Caco-2 (cell line): ENCODE measurements around the gene C1QTNF12. TPM values are rescaled to one million over a fixed set of nuclear protein-coding genes. Genes with fewer than 3 reads are reported as not detected.

ENCODE experiments used
- BruUV-seq: library from RNA; stranded (reverse); fragments of 400-500 nt; replicated peaks from 2 replicates; lab custom pipeline; 2021; lab: Mats Ljungman, UMichigan
- CTCF ChIA-PET: fragments of 300-600 bp; sonication (Branson Sonifier 250); formaldehyde crosslinking; loops from one replicate; lab custom pipeline; 2022; ENCODE audit warnings: antibody characterized with exemption; lab: Charles Lee
- POLR2A ChIA-PET: fragments of 300-600 bp; sonication (Branson Sonifier 250); formaldehyde crosslinking; loops from one replicate; lab custom pipeline; 2022; ENCODE audit warnings: antibody characterized with exemption; lab: Charles Lee
- DNase-seq, 2 experiments: peaks; one replicate each; pipeline versions ENCODE4 v3.0.0 to v3.0.0-alpha.2; 2020 to 2022
- H3K27me3 ChIP-seq: replicated peaks from 2 replicates; pipeline ENCODE4 v1.6.0; 2011; ENCODE audit warnings: low read length; ENCODE audit not compliant: control insufficient read depth, insufficient read depth
- H3K36me3 ChIP-seq: 2 replicates; pipeline ENCODE4 v1.5.1; 2011; ENCODE audit warnings: low read length; ENCODE audit not compliant: control insufficient read depth, insufficient read depth
- H3K4me1 ChIP-seq: fragments of 250-450 bp; sonication (Bioruptor Pico); 2 replicates; pipeline ENCODE4 v1.5.1; 2020; ENCODE audit warnings: mild to moderate bottlenecking
- H3K4me3 ChIP-seq: 2 replicates; pipeline ENCODE4 v1.5.1; 2011; ENCODE audit warnings: low read depth, mild to moderate bottlenecking, control low read depth, low read length
- H3K9me3 ChIP-seq: fragments of 250-450 bp; sonication (Bioruptor Pico); 2 replicates; pipeline ENCODE4 v1.5.1; 2020; ENCODE audit warnings: mild to moderate bottlenecking, moderate library complexity
- H3K27ac Mint-ChIP-seq: one replicate; pipeline ENCODE4 v1.8.0; 2022; ENCODE audit warnings: mixed read lengths; ENCODE audit not compliant: unreplicated experiment
- H3K27me3 Mint-ChIP-seq: one replicate; pipeline ENCODE4 v1.8.0; 2022; ENCODE audit warnings: mixed read lengths; ENCODE audit not compliant: insufficient read depth, unreplicated experiment
- H3K36me3 Mint-ChIP-seq: one replicate; pipeline ENCODE4 v1.8.0; 2022; ENCODE audit warnings: mild to moderate bottlenecking, mixed read lengths; ENCODE audit not compliant: insufficient read depth, unreplicated experiment
- H3K4me1 Mint-ChIP-seq: one replicate; pipeline ENCODE4 v1.8.0; 2022; ENCODE audit warnings: low read depth, mixed read lengths; ENCODE audit not compliant: unreplicated experiment
- H3K4me3 Mint-ChIP-seq: one replicate; pipeline ENCODE4 v1.8.0; 2022; ENCODE audit warnings: mild to moderate bottlenecking, moderate library complexity, mixed read lengths; ENCODE audit not compliant: unreplicated experiment
- H3K9me3 Mint-ChIP-seq: one replicate; pipeline ENCODE4 v1.8.0; 2022; ENCODE audit warnings: mixed read lengths; ENCODE audit not compliant: unreplicated experiment
- intact Hi-C: fragments of 100-400 bp; cut with micrococcal nuclease; formaldehyde crosslinking; loops from one replicate; pipeline ENCODE4 v1.10.0; 2022; ENCODE audit not compliant: unreplicated experiment
- total RNA-seq: library from RNA; stranded (reverse); gene quantifications from 2 replicates; pipeline ENCODE4 v1.2.3, GENCODE V29; 2022
- TF ChIP-seq, protein P1 (sequence below), 2 experiments: fragments of 200-600 bp in 1 of 2; IDR thresholded peaks; 1 replicate in 1 of 2; 2 replicates in 1 of 2; pipeline versions ENCODE4 v1.5.1 to v1.8.0; 2011 to 2022; ENCODE audit warnings: antibody characterized with exemption in 1 of 2, control low read depth in 1 of 2, inconsistent platforms in 1 of 2, low read depth in 1 of 2, low read length in 1 of 2, mild to moderate bottlenecking in 1 of 2, moderate library complexity in 1 of 2; ENCODE audit not compliant: insufficient read depth in 1 of 2, severe bottlenecking in 1 of 2, unreplicated experiment in 1 of 2

C1QTNF12 gene
- total RNA-seq, 1 experiment from 2014 or later: 3.7 TPM

DNA sequence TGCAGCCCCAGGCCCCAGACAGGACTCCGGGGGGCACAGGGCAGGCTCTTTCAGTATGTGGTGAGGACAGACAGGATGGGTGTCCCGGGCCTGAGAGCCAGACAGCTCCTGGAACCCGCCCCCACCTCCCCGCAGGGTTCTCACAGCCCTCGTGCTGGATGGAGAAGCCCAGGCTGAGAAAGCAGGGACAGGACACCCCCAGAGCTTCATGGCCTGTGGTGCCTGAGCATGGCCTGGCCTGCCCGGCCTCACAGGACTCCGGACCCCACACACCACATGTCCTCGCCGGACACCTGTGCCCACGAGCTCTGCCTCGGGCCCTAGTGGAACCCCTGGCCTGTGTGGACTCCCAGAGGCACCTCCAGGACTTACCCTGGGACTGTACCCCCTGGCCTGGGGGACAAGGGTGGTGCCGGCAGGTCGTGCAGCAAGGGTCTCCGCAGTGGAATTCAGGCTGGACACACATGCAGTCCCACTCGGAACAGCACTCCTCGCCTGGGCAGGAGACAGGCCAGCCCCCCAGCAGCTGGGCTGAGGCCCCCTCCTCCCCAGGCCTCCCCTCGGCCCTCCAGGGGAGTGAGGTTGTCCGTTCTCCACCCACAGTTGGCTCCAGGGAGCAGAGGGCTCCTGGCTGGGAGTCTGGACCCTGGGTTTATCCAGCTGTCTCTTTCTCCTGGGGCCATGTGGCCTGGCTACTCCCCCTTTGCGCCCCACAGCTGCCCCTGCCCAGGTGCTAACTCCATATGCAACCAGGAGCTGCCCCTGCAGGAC, 41.3 kb downstream of the C1QTNF12 start:
- intact Hi-C loops: no loop called here
- no peak for DNase-seq
- Mint-ChIP-seq H3K36me3 (no peaks in the 10 kb centered on the region), H3K4me3 (no peak overlapping the region), H3K9me3 (no peaks in the 10 kb centered on the region), H3K4me1 (no peaks in the 10 kb centered on the region), H3K27me3 (no peaks in the 10 kb centered on the region), H3K27ac (no peak overlapping the region)
- Histone ChIP-seq H3K4me3 (no peak overlapping the region), H3K4me1 (no peaks in the 10 kb centered on the region), H3K27me3 (no peaks in the 10 kb centered on the region), H3K36me3 (no peaks in the 10 kb centered on the region), H3K9me3 (no peaks in the 10 kb centered on the region)
- ChIA-PET POLR2A (interaction anchor here (0.7 kb wide), 1 partner anchor 86 kb away, joined by 3 read pairs; no protein-coding TSS in a partner anchor), CTCF (no interaction called here)
- TF ChIP-seq, protein P1, sequence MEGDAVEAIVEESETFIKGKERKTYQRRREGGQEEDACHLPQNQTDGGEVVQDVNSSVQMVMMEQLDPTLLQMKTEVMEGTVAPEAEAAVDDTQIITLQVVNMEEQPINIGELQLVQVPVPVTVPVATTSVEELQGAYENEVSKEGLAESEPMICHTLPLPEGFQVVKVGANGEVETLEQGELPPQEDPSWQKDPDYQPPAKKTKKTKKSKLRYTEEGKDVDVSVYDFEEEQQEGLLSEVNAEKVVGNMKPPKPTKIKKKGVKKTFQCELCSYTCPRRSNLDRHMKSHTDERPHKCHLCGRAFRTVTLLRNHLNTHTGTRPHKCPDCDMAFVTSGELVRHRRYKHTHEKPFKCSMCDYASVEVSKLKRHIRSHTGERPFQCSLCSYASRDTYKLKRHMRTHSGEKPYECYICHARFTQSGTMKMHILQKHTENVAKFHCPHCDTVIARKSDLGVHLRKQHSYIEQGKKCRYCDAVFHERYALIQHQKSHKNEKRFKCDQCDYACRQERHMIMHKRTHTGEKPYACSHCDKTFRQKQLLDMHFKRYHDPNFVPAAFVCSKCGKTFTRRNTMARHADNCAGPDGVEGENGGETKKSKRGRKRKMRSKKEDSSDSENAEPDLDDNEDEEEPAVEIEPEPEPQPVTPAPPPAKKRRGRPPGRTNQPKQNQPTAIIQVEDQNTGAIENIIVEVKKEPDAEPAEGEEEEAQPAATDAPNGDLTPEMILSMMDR (IDR thresholded peaks at IDR 0.05; ENCODE audit: insufficient read depth in 1 of 2, low read depth in 1 of 2, low read length in 1 of 2, severe bottlenecking in 1 of 2, unreplicated experiment in 1 of 2): no peak
- BruUV-seq: no TSS peak

DNA sequence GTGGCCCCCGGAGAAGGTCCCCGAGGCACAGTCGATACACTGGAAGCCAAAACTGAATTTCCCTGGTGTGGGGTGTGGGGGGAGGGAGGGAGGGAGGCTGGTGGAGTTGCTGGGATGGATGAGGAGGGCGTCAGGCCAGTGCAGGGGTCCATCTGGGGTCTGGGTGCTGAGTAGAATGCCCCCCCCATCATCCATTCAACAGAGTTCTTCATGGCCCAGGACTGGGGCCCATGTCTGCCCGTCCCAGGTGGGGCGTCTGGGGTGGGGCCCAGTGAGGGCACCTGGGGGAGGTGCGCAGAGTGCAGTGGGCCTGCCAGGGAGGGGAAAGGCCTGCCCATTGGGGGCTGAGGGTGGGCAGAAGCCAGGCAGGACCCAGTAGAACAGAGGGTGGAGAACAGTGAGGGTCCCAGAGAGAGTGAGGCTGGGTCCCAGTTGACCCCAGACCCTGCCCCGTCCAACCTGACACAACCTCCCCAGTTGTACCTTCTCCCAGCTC, 42.0 kb downstream of the C1QTNF12 start:
- Histone ChIP-seq H3K9me3 (no peaks in the 10 kb centered on the region), H3K36me3 (no peaks in the 10 kb centered on the region), H3K4me1 (no peaks in the 10 kb centered on the region), H3K4me3 (no peak overlapping the region), H3K27me3 (no peaks in the 10 kb centered on the region)
- Mint-ChIP-seq H3K27ac (no peak overlapping the region), H3K27me3 (no peaks in the 10 kb centered on the region), H3K4me1 (no peaks in the 10 kb centered on the region), H3K9me3 (no peaks in the 10 kb centered on the region), H3K36me3 (no peaks in the 10 kb centered on the region), H3K4me3 (no peak overlapping the region)
- ChIA-PET CTCF (no interaction called here), POLR2A (interaction anchor here (0.7 kb wide), 1 partner anchor 87 kb away, joined by 3 read pairs; no protein-coding TSS in a partner anchor)
- TF ChIP-seq, protein P1 (IDR thresholded peaks at IDR 0.05; ENCODE audit: insufficient read depth in 1 of 2, low read depth in 1 of 2, low read length in 1 of 2, severe bottlenecking in 1 of 2, unreplicated experiment in 1 of 2): no peak
- BruUV-seq: no TSS peak
- no peak for DNase-seq
- intact Hi-C loops: no loop called here

DNA sequence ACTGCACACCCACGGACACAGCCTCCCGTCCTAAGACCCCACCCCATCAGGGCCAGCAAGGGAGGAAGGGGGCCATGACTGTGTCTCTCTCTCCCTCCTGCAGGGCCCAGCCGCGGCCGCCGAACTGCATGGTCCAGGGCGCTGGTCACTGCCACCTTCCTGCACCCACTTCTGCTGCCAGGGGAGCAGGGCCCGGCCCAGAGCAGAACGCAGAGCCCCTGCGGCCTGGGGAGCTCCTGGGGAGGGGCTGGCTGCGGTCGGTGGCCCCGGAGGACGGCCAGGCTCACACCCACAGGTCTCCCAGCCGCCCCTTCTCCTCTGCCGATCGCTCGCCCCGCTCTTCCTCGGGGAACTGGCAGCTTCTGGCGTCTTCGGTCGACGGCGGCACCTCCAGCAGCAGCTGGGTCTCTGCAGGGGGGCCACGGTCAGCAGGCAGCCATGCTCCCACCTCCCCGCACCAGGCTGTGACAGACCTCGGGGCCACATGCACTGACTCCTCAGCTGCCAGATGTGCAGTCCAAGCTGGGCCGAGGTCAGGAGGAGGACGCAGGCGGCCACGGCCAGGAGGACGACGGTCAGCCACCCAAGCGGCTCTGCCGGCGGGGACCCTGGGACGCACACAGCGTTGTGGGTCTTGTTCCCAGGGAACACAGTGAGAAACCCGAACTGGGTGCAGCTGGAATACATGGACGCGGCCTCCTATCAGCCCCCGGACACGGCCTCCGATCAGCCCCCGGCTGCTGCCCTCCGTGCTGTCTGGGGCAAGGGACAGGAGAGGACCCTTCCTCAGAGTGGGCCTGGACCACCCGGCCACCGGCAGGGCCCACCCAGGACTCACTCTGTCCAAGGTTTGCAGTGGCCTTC, 42.7 kb downstream of the C1QTNF12 start:
- no peak overlapping the region for H3K4me3 ChIP-seq
- no peaks in the 10 kb centered on the region for H3K4me1 ChIP-seq
- POLR2A ChIA-PET: no interaction called here
- no peaks in the 10 kb centered on the region for H3K36me3 Mint-ChIP-seq
- H3K27me3 ChIP-seq: no peaks in the 10 kb centered on the region
- H3K36me3 ChIP-seq: no peaks in the 10 kb centered on the region
- CTCF ChIA-PET: no interaction called here
- no peaks in the 10 kb centered on the region for H3K27me3 Mint-ChIP-seq
- no peaks in the 10 kb centered on the region for H3K9me3 ChIP-seq
- no peak for DNase-seq
- H3K4me3 Mint-ChIP-seq: no peak overlapping the region
- intact Hi-C loops: no loop called here
- no peak overlapping the region for H3K27ac Mint-ChIP-seq
- no peaks in the 10 kb centered on the region for H3K9me3 Mint-ChIP-seq
- TF ChIP-seq, protein P1 (IDR thresholded peaks at IDR 0.05; ENCODE audit: insufficient read depth in 1 of 2, low read depth in 1 of 2, low read length in 1 of 2, severe bottlenecking in 1 of 2, unreplicated experiment in 1 of 2): no peak
- no peaks in the 10 kb centered on the region for H3K4me1 Mint-ChIP-seq
- no TSS peak for BruUV-seq
